Astrocyte of the cerebellum (primary cell): ENCODE data around the gene C9orf72.

ENCODE experiments used
- DNase-seq: peaks from one replicate; pipeline ENCODE4 v3.0.0-alpha.2; 2011; ENCODE audit warnings: low read depth
- H3K4me3 ChIP-seq: 2 replicates; pipeline ENCODE4 v1.5.1; 2011; ENCODE audit warnings: mild to moderate bottlenecking, low read depth, low read length, moderate library complexity
- in situ Hi-C: cut with HindIII; loops from 2 replicates; pipeline ENCODE4 v1.10.0; 2017; ENCODE audit warnings: low sequenced_read_pairs
- TF ChIP-seq, protein P1 (sequence below): IDR thresholded peaks from 2 replicates; pipeline ENCODE4 v1.5.1; 2012; ENCODE audit warnings: low read length, low read depth, moderate library complexity, mild to moderate bottlenecking; ENCODE audit errors: missing control alignments

The C9orf72 gene

DNA sequence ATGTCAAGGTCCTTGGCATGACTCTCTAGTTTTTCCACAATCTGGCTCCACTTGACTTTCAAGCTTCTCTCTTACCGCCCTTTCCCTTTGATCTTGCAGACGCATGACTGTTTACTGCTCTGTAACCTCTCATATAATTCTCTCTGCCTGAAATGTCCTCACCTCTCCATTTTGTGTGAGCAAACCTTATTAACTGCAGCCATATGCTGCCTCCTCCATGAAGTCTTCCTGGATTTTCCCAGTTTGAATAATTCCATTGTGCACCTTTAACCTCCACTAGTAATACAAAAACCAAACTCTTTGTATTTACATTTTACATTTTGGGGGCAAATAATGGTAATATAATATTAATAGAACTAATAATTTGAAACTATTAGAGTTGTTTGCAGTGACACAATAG, 9.5 kb upstream of the C9orf72 start:
- DNase-seq: no peak
- in situ Hi-C loops: no loop called here
- TF ChIP-seq, protein P1, sequence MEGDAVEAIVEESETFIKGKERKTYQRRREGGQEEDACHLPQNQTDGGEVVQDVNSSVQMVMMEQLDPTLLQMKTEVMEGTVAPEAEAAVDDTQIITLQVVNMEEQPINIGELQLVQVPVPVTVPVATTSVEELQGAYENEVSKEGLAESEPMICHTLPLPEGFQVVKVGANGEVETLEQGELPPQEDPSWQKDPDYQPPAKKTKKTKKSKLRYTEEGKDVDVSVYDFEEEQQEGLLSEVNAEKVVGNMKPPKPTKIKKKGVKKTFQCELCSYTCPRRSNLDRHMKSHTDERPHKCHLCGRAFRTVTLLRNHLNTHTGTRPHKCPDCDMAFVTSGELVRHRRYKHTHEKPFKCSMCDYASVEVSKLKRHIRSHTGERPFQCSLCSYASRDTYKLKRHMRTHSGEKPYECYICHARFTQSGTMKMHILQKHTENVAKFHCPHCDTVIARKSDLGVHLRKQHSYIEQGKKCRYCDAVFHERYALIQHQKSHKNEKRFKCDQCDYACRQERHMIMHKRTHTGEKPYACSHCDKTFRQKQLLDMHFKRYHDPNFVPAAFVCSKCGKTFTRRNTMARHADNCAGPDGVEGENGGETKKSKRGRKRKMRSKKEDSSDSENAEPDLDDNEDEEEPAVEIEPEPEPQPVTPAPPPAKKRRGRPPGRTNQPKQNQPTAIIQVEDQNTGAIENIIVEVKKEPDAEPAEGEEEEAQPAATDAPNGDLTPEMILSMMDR: no peak
- H3K4me3 ChIP-seq: no peak overlapping the region

DNA sequence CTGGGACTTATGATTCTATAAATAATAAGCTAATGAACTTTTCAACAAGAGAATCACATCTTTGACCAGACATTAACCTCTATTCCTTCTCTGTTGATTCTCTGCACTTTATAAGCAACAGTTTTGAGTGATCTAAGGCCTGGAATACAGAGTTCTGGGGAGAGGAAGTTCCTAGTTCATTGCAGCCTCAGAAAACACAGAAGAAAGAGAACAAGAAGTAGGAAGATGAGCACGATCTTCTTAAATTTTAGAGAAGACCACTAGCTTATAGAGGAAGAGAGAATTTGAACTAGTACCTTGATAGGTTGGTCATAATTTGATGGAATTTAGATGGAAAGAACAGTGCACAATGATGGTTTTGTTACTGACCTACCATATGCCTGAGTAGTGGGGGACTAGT, 8.5 kb upstream of the C9orf72 start:
- TF ChIP-seq, protein P1: no peak
- H3K4me3 ChIP-seq: no peak overlapping the region
- in situ Hi-C loops: no loop called here
- DNase-seq: no peak

DNA sequence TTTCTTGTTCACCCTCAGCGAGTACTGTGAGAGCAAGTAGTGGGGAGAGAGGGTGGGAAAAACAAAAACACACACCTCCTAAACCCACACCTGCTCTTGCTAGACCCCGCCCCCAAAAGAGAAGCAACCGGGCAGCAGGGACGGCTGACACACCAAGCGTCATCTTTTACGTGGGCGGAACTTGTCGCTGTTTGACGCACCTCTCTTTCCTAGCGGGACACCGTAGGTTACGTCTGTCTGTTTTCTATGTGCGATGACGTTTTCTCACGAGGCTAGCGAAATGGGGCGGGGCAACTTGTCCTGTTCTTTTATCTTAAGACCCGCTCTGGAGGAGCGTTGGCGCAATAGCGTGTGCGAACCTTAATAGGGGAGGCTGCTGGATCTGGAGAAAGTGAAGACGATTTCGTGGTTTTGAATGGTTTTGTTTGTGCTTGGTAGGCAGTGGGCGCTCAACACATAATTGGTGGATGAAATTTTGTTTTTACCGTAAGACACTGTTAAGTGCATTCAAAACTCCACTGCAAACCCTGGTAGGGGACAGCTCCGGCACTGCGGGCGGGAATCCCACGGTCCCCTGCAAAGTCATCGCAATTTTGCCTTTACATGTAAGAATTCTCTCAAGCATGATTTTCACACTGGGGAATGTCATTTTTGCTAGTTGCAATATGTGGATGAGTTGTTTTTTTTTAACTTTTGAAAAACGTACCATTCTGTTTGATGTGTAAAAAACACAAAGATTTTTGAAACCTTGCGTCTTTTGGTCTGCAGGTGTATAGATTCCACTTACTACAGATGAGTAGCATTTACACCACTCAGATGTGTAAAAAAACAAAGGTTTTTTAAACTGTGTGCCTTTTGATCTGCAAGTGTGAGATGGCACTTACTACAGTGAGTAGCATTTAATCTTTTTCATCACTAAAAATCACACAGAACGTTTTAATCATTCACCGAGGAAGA, 631 bp upstream of the C9orf72 start:
- DNase-seq: peak; percentile 98
- in situ Hi-C loops: no loop called here
- peak overlapping the region; percentile 72 for H3K4me3 ChIP-seq
- TF ChIP-seq, protein P1: no peak

DNA sequence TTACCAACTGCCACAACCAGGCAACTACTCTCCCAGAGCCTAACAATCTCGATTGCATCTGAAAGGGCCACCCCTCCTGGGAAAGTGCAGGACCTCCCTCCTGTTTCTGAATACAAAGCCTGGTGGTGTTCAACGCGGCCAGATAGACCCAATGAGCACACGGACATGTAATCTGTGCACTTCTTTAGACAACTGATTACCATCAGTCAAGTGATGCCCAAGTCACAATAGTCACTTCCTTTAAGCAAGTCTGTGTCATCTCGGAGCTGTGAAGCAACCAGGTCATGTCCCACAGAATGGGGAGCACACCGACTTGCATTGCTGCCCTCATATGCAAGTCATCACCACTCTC, 739 bp downstream of the C9orf72 start:
- DNase-seq: no peak
- TF ChIP-seq, protein P1: no peak
- in situ Hi-C loops: no loop called here

DNA sequence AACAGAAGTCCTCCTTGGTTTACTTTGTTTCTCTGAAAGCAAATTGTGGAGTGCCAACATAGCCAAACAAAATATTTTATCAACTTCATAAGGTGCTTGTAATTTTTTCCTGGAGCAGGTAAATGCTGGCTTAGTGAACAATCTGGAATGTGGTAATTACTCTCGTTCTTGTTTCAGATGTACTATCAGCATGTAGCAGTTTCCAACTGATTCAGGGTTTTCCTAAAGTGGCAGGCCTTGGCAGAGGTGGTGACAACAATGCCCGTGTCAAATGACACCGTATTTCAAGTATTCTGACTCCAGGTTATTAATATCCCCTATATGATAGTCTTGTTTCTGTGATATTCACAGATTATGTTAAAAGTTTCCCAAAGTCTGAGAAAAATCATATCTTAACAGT, 1.2 kb downstream of the C9orf72 start:
- no peak for DNase-seq
- H3K4me3 ChIP-seq: no peak overlapping the region
- TF ChIP-seq, protein P1: no peak
- in situ Hi-C loops: no loop called here

More for the DNA sequence above, 739 bp downstream of the C9orf72 start:
- peak overlapping the region; percentile 72 for H3K4me3 ChIP-seq

DNA sequence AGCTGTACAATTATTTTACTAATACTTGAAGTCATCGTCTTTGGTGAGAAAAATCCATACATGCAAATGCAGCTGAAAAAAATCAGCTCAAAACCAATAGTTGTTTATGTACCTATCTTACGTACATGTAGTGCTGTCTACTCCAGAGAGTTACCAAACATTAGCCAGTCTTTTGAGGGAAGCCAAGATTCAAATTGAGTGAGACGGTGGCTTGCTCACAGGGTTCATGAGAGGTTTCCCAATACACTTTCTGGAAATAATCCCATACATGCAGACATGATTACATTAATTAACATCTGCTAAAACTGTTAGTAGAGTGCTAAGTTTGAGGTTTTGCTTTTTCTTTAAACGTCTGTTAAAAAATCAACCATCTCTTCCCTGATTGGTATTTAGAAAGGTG, 2.3 kb downstream of the C9orf72 start:
- in situ Hi-C loops: no loop called here
- TF ChIP-seq, protein P1: no peak
- H3K4me3 ChIP-seq: no peak overlapping the region
- DNase-seq: no peak
